Tibial nerve (tissue), 4 donors: ENCODE data around the gene LPAR1.

Source experiments
- CTCF ChIP-seq, 5 experiments: fragments of 200-600 bp in 3 of 5; fragments of 450-650 bp in 2 of 5; sonication (generic) in 3 of 5; IDR thresholded peaks; one replicate each; pipeline ENCODE4 v1.5.1; 2016 to 2019; ENCODE audit warnings: antibody characterized with exemption in 5 of 5, mild to moderate bottlenecking in 3 of 5, moderate library complexity in 2 of 5
- EP300 ChIP-seq, 2 donors: sonication (generic); formaldehyde crosslinking; IDR thresholded peaks; one replicate each; pipeline ENCODE4 v1.6.1; 2017; ENCODE audit warnings: antibody characterized with exemption in 2 of 2, mild to moderate bottlenecking in 1 of 2
- POLR2A ChIP-seq, 2 donors: fragments of 450-650 bp; IDR thresholded peaks; one replicate each; pipeline ENCODE4 v1.6.1; 2017; ENCODE audit warnings: antibody characterized with exemption in 2 of 2, mild to moderate bottlenecking in 2 of 2, moderate library complexity in 2 of 2

GRCh38 chr9:111063332-111063731 is 25.1 kb upstream of the LPAR1 start:
- TF ChIP-seq CTCF (IDR thresholded peaks at IDR 0.05) (no peak), EP300 (IDR thresholded peaks at IDR 0.05) (no peak), POLR2A (IDR thresholded peaks at IDR 0.05) (no peak)
